GM23338 (cell line): Measurements from ENCODE around the gene TAF12. TPM values are rescaled to one million over a fixed set of nuclear protein-coding genes. Genes with fewer than 3 reads are reported as not detected.

ENCODE experiments used
- EZH2 ChIP-seq: fragments of 200-600 bp; sonication (generic); IDR thresholded peaks from one replicate; pipeline ENCODE4 v1.8.0; 2017; ENCODE audit warnings: antibody characterized with exemption, mild to moderate bottlenecking, low read depth; ENCODE audit not compliant: unreplicated experiment
- EZH2phosphoT487 ChIP-seq: fragments of 200-600 bp; sonication (generic); IDR thresholded peaks from one replicate; pipeline ENCODE4 v1.8.1; 2018; ENCODE audit warnings: antibody characterized with exemption; ENCODE audit not compliant: unreplicated experiment
- POLR2AphosphoS5 ChIP-seq: IDR thresholded peaks from 2 replicates; pipeline ENCODE4 v1.6.1; 2016; ENCODE audit warnings: antibody characterized with exemption, low read depth
- polyA plus RNA-seq: library from polyadenylated mRNA; unstranded; fragments of >200 nt; fragmentation: Nextera tagmentation; extraction: Ambion mirVana; gene quantifications from 2 replicates; pipeline ENCODE4 v1.2.1, GENCODE V29; 2016
- total RNA-seq: library from RNA; depleted of rRNA; stranded (reverse); fragments of >200 nt; shearing (Covaris generic); gene quantifications from 2 replicates; pipeline ENCODE4 v1.2.3, GENCODE V29; 2014
- TF ChIP-seq, protein P1 (sequence below): fragments of 250-450 bp; sonication (Bioruptor Pico); IDR thresholded peaks from 2 replicates; pipeline ENCODE4 v1.5.0; 2020; ENCODE audit warnings: mild to moderate bottlenecking, moderate library complexity
- TF ChIP-seq, protein P2 (sequence below): IDR thresholded peaks from one replicate; pipeline ENCODE4 v1.6.1; 2018; ENCODE audit warnings: antibody characterized with exemption; ENCODE audit not compliant: unreplicated experiment

TAF12 gene
- total and polyA plus RNA-seq, 2 experiments from 2014 or later, result 15.2 to 46.8 TPM

DNA sequence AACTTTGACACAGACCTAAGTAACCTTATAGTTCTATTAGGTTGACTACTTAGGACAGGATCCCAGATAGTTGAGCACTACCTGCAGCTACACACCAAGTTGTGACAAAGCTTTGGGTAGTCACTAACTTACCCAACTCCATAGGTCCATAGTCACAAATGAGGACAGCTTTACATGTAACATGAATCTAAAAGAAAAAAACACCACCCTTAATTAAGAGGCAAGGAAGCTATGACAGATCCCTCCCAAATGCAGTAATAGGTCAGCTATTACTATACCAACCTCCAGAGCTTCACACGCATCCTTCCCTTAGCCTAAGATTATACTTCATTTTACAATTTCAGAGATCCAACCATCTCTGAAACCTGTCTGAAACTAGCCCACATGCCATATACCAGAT lies 63.5 kb downstream of the TAF12 start (continued):
- TF ChIP-seq, protein P1, sequence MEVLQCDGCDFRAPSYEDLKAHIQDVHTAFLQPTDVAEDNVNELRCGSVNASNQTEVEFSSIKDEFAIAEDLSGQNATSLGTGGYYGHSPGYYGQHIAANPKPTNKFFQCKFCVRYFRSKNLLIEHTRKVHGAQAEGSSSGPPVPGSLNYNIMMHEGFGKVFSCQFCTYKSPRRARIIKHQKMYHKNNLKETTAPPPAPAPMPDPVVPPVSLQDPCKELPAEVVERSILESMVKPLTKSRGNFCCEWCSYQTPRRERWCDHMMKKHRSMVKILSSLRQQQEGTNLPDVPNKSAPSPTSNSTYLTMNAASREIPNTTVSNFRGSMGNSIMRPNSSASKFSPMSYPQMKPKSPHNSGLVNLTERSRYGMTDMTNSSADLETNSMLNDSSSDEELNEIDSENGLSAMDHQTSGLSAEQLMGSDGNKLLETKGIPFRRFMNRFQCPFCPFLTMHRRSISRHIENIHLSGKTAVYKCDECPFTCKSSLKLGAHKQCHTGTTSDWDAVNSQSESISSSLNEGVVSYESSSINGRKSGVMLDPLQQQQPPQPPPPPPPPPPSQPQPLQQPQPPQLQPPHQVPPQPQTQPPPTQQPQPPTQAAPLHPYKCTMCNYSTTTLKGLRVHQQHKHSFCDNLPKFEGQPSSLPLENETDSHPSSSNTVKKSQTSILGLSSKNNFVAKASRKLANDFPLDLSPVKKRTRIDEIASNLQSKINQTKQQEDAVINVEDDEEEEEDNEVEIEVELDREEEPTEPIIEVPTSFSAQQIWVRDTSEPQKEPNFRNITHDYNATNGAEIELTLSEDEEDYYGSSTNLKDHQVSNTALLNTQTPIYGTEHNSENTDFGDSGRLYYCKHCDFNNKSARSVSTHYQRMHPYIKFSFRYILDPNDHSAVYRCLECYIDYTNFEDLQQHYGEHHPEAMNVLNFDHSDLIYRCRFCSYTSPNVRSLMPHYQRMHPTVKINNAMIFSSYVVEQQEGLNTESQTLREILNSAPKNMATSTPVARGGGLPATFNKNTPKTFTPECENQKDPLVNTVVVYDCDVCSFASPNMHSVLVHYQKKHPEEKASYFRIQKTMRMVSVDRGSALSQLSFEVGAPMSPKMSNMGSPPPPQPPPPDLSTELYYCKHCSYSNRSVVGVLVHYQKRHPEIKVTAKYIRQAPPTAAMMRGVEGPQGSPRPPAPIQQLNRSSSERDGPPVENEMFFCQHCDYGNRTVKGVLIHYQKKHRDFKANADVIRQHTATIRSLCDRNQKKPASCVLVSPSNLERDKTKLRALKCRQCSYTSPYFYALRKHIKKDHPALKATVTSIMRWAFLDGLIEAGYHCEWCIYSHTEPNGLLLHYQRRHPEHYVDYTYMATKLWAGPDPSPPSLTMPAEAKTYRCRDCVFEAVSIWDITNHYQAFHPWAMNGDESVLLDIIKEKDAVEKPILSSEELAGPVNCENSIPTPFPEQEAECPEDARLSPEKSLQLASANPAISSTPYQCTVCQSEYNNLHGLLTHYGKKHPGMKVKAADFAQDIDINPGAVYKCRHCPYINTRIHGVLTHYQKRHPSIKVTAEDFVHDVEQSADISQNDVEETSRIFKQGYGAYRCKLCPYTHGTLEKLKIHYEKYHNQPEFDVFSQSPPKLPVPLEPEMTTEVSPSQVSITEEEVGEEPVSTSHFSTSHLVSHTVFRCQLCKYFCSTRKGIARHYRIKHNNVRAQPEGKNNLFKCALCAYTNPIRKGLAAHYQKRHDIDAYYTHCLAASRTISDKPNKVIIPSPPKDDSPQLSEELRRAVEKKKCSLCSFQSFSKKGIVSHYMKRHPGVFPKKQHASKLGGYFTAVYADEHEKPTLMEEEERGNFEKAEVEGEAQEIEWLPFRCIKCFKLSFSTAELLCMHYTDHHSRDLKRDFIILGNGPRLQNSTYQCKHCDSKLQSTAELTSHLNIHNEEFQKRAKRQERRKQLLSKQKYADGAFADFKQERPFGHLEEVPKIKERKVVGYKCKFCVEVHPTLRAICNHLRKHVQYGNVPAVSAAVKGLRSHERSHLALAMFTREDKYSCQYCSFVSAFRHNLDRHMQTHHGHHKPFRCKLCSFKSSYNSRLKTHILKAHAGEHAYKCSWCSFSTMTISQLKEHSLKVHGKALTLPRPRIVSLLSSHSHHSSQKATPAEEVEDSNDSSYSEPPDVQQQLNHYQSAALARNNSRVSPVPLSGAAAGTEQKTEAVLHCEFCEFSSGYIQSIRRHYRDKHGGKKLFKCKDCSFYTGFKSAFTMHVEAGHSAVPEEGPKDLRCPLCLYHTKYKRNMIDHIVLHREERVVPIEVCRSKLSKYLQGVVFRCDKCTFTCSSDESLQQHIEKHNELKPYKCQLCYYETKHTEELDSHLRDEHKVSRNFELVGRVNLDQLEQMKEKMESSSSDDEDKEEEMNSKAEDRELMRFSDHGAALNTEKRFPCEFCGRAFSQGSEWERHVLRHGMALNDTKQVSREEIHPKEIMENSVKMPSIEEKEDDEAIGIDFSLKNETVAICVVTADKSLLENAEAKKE (CRISPR knock-in tag), result no peak
- TF ChIP-seq EZH2phosphoT487, result no peak
- no peak for TF ChIP-seq EZH2
- TF ChIP-seq, protein P2, sequence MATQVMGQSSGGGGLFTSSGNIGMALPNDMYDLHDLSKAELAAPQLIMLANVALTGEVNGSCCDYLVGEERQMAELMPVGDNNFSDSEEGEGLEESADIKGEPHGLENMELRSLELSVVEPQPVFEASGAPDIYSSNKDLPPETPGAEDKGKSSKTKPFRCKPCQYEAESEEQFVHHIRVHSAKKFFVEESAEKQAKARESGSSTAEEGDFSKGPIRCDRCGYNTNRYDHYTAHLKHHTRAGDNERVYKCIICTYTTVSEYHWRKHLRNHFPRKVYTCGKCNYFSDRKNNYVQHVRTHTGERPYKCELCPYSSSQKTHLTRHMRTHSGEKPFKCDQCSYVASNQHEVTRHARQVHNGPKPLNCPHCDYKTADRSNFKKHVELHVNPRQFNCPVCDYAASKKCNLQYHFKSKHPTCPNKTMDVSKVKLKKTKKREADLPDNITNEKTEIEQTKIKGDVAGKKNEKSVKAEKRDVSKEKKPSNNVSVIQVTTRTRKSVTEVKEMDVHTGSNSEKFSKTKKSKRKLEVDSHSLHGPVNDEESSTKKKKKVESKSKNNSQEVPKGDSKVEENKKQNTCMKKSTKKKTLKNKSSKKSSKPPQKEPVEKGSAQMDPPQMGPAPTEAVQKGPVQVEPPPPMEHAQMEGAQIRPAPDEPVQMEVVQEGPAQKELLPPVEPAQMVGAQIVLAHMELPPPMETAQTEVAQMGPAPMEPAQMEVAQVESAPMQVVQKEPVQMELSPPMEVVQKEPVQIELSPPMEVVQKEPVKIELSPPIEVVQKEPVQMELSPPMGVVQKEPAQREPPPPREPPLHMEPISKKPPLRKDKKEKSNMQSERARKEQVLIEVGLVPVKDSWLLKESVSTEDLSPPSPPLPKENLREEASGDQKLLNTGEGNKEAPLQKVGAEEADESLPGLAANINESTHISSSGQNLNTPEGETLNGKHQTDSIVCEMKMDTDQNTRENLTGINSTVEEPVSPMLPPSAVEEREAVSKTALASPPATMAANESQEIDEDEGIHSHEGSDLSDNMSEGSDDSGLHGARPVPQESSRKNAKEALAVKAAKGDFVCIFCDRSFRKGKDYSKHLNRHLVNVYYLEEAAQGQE, result no peak
- TF ChIP-seq POLR2AphosphoS5, result no peak
